Breast epithelium (tissue), 3 donors: Measurements from ENCODE around the gene USPL1.

ENCODE experiments used
- POLR2A ChIP-seq: fragments of 450-650 bp; IDR thresholded peaks from one replicate; pipeline ENCODE4 v1.6.1; 2016; ENCODE audit warnings: antibody characterized with exemption, mild to moderate bottlenecking, moderate library complexity
- POLR2AphosphoS5 ChIP-seq, 3 donors: sonication (generic); formaldehyde crosslinking; IDR thresholded peaks; one replicate each; pipeline ENCODE4 v1.6.1; 2017; ENCODE audit warnings: antibody characterized with exemption in 3 of 3
- TF ChIP-seq, protein P1 (sequence below), 3 donors: fragments of 450-650 bp; IDR thresholded peaks; one replicate each; pipeline ENCODE4 v1.5.1; 2016 to 2017; ENCODE audit warnings: antibody characterized with exemption in 3 of 3, mild to moderate bottlenecking in 3 of 3, moderate library complexity in 3 of 3

- TF ChIP-seq POLR2AphosphoS5 (IDR thresholded peaks at IDR 0.05) (no peak), POLR2A (no peak)
- TF ChIP-seq, protein P1, sequence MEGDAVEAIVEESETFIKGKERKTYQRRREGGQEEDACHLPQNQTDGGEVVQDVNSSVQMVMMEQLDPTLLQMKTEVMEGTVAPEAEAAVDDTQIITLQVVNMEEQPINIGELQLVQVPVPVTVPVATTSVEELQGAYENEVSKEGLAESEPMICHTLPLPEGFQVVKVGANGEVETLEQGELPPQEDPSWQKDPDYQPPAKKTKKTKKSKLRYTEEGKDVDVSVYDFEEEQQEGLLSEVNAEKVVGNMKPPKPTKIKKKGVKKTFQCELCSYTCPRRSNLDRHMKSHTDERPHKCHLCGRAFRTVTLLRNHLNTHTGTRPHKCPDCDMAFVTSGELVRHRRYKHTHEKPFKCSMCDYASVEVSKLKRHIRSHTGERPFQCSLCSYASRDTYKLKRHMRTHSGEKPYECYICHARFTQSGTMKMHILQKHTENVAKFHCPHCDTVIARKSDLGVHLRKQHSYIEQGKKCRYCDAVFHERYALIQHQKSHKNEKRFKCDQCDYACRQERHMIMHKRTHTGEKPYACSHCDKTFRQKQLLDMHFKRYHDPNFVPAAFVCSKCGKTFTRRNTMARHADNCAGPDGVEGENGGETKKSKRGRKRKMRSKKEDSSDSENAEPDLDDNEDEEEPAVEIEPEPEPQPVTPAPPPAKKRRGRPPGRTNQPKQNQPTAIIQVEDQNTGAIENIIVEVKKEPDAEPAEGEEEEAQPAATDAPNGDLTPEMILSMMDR (IDR thresholded peaks at IDR 0.05) = no peak
Measured at GRCh38 chr13:30584051-30584731, 33.5 kb upstream of the USPL1 start.
